ENCODE results near the gene TNPO3. TPM values are rescaled to one million over a fixed set of nuclear protein-coding genes. Genes with fewer than 3 reads are reported as not detected.
A peak's percentile ranks its signal among the peaks of the same experiment; 100 is the strongest.

The TNPO3 gene
- total RNA-seq, 1 donor from 2014 or later: 52.5 TPM

DNA sequence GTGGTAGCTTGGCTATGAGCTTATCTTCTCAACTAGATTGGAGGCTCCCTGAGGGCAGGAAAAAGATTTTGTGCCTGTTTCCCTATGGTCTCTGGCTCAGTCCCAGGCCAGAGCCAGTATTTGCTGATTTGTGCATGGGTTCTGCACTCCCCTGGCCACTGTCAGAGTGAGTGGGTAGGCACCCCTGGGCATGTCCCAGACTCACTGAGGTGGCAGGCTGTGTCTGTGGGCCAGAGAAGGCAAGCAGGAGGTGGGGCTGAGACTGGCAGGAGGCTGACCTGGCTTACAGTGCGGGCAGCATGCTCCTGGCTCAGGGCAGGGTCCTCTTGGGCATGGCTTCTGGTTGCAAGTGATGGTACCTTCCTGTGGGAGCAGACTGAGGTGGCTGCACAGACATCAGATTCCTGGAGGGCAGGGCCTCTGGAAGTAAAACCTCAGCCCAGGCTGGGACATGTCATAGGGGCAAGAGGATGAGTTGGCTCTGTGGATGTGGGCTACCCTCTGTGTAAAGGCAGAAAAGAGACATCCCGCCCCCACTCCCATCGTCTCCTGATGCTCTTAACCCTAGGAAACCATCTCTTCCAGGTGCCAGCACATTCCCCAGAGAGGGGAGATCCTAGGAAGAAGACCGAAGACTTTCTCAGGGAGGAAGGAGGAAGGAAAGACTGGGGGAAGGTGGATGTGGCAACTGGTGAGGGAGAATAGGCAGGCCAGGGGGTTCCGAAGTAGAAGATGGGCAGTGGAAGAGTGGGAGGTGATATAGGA, 148.7 kb downstream of the TNPO3 start:
- H3K4me3 ChIP-seq (ENCODE audit: low read depth, low read length): no peak overlapping the region
- no peak for DNase-seq (ENCODE audit: low read depth)
- TF ChIP-seq CTCF (conservative IDR thresholded peaks at IDR 0.05; ENCODE audit: low read depth, low read length): no peak

DNA sequence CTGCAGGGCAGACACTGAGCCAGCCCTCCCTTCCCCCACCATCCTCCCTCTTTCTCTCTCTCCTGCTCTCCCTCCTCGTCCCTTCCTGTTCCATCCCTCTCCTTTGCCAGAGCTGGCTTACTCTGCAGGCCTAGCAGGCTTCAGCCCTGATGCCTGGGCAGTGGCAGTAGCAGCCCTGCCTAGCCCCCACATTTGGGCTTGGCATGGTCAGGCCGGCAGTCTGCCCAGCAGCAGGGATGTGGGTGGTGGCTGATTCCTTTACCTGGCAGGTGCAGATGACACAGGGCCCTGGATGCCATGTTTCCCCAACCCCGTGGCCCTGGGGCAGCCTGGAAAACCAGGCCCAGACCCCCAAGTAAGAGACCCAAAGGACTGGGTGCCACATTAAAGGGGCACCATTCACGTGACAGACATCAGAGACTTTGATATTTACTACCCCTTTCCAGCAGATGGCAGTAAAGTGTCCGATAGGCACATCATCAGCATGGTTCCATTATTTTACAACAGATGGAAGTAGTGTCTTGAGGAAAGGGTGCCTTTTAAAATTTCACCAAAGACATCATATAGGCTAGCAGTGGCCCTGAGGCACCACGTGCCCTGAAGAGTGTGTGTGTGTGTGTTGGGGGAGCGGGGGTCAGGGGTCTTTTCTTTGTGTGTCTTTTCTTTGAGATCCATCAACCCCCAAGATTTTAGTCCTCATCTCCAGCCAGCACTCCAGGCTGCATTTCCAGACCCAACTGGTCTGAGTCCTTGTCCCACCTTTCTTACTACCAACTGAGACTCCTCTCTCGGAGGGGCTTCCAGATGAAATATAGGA, 150.3 kb downstream of the TNPO3 start:
- TF ChIP-seq CTCF (conservative IDR thresholded peaks at IDR 0.05; ENCODE audit: low read depth, low read length): peak; percentile 69
- no peak overlapping the region for H3K4me3 ChIP-seq (ENCODE audit: low read depth, low read length)
- no peak for DNase-seq (ENCODE audit: low read depth)

Other genes starting within 250 kb of the TNPO3 start
- 149 and 173 TPM in 2 replicates for gene FLNC, start 224.7 kb downstream of the TNPO3 start, total RNA-seq
- 69.5 and 134 TPM in 2 replicates for gene ATP6V1F, start 192.3 kb downstream of the TNPO3 start, total RNA-seq
- 0.51 and 5.2 TPM in 2 replicates for gene KCP, start 144.4 kb downstream of the TNPO3 start, total RNA-seq
- gene IRF5, start 117.2 kb downstream of the TNPO3 start, total RNA-seq: 4.2 and 8.5 TPM in 2 replicates
- 3.9 and 14.3 TPM in 2 replicates for gene TSPAN33, start 89.6 kb upstream of the TNPO3 start, total RNA-seq
- 19.0 and 25.5 TPM in 2 replicates for gene SMO, start 133.5 kb upstream of the TNPO3 start, total RNA-seq
- 4.5 and 7.0 TPM in 2 replicates for gene AHCYL2, start 169.9 kb upstream of the TNPO3 start, total RNA-seq

Data from epithelial cell of proximal tubule (primary cell).